ENCODE results near the gene FIG4.
"Not testable (repeated sequence)": the region's sequence is repeated elsewhere in the genome, so short reads cannot be mapped to it uniquely, and the experiment has no call there.

Gene FIG4

GRCh38 chr6:109690737-109691621, at the start of gene FIG4, which contains the start of gene AK9:
TSS of gene FIG4 (plus strand) at chr6:109691296. CDS start at chr6:109691436, 140 bp downstream.
TSS of gene AK9 (minus strand) at chr6:109691202. CDS start at chr6:109675745, 15,457 bp downstream.
- peak; percentile 79 to 80 for DNase-seq (ENCODE audit: low read depth in 2 of 2, low spot score in 1 of 2)

DNA sequence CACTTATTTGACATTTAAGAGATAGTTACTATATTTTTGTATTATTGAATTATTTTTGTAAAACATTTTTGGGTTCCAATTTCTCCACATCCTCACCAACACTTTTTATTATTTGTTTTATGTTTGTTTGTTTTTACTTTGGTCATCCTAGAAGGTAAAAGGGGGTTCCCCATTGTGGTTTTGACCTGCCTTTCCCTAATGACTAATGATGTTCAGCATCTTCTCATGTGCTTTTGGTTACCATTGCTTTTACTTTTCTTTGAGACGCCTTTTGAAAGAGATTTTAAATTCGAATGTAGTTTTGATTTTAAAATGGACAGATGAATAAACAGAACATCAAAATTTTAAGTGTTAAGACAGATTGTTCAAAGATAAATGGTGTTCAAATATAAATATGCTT, 47.0 kb upstream of the FIG4 start:
- DNase-seq (ENCODE audit: low read depth in 2 of 2, low spot score in 1 of 2), result no peak

GRCh38 chr6:109653264-109653663, 37.8 kb upstream of the FIG4 start:
- DNase-seq (ENCODE audit: low read depth in 2 of 2, low spot score in 1 of 2), result no peak

- DNase-seq (ENCODE audit: low read depth in 2 of 2, low spot score in 1 of 2), result no peak
These were observed 35.3 kb upstream of the FIG4 start for GRCh38 chr6:109655761-109656262.

- DNase-seq (ENCODE audit: low read depth in 2 of 2, low spot score in 1 of 2), result no peak
These were observed 30.4 kb upstream of the FIG4 start for GRCh38 chr6:109660526-109661320.

DNA sequence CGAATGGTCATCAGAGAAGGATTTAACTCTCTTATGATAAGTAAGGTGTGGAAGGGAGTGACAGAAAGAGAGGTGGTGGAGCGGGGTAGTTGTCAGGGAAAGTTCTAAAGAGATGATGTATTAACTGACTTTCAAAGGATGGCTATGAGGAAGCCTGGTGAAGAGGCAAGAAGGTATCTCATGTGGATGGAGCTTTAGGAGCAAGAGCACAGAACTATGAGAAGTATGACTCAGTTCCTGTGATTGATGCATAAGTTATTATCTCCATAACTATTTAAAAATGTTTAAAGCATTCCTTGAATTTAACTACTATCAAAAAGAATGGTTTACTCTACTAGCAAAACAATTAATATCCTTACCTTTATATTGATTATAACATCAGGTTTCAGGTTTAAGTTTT, 28.9 kb upstream of the FIG4 start:
- no peak for DNase-seq (ENCODE audit: low read depth in 2 of 2, low spot score in 1 of 2)

DNA sequence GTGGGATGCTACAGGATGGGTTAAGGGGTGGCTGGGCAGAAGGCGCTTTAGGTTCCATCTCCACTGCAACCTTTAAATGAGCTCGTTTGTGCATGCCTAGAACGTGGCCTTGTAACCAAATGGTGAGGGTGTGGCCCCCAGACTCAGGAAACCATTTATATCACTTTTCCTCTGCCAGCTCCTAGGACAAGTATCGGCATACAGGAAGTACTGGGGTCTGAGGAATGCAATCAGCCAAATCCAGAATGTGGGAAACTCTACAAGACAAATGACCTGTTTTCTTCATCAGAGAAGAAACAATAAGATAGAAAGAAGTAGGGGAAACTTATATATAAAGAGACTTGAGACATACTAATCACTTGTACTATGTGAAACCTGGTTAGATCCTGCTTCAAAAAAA, 21.3 kb upstream of the FIG4 start:
- DNase-seq (ENCODE audit: low read depth in 2 of 2, low spot score in 1 of 2), result no peak

- DNase-seq (ENCODE audit: low read depth in 2 of 2, low spot score in 1 of 2), result no peak
These were observed 19.4 kb upstream of the FIG4 start for GRCh38 chr6:109671733-109672132.

DNA sequence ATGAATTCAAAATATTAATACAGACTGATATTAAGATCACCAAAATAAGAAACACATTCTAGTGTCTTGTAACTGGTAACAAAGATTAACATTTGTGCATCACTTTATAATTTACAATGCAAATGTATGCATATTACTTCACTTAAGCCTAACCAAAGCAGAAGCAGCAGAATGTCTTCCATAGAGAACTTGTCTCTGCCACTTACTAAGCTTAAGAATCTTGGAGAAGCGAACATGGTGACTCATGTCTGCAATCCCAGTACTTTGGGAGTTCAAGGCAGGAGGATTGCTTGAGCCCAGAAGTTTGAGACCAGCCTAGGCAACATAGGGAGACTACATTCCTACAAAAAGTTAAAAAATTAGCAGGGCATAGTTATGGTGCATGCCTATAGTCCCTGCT, 18.9 kb upstream of the FIG4 start:
- DNase-seq (ENCODE audit: low read depth in 2 of 2, low spot score in 1 of 2), result no peak

DNA sequence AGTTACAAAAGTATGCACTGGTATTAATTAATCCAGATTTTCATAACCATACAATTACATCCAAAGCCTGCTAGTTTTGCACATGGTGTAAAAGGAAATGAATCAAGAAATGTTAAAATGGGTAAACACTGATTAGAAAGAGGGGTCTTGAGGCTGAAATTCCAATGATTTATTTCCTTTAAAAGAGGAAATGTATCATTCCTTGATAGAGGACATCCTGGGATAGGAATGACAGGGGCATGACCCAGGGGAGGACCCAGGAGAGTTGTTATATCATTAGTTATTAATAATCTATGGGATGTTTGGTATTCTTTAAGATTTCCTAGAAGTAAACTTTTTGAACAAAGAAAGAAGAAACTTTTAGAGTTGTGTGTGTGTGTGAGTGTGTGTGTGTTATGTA, 18.3 kb upstream of the FIG4 start:
- DNase-seq (ENCODE audit: low read depth in 2 of 2, low spot score in 1 of 2), result no peak

GRCh38 chr6:109676724-109677123, 14.4 kb upstream of the FIG4 start:
- no peak for DNase-seq (ENCODE audit: low read depth in 2 of 2, low spot score in 1 of 2)

GRCh38 chr6:109678240-109678639, 12.9 kb upstream of the FIG4 start:
- DNase-seq (ENCODE audit: low read depth in 2 of 2, low spot score in 1 of 2), result no peak

GRCh38 chr6:109678661-109679505, 12.2 kb upstream of the FIG4 start:
- DNase-seq (ENCODE audit: low read depth in 2 of 2, low spot score in 1 of 2), result not testable (repeated sequence)

DNA sequence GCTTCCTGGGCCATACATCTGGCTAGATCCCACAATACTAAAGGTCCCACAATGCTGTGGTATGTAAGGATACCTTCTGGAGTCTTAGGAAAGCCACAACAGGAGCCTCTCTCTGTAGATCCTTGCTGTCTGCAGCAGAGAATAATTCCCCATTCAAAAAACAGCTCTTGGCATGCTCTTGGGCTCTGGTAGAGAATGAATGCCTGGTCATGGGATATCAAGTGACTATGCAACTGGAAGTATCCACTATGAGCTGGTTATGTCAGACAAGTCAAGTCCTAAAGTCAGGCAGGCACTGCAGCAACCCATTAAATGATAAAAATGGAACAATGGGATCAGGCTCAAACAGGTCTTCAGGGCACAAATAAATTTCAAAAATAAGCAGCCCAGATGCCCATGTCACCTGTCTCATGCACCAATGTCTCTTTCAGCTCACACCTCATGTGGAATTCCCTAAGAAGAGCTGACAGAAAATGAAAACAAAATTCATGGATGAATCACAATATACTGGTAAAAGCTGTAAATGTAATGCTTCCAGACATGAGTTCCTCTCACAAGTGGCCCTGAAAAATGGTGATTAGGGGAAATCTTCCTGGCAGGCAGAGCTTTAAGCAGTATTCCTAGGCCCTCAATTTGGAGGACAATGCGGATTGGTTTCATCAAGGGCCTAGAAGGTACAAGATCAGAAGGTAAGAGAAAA, 4.4 kb upstream of the FIG4 start:
- DNase-seq (ENCODE audit: low read depth in 2 of 2, low spot score in 1 of 2), result no peak

GRCh38 chr6:109687271-109687761, 3.8 kb upstream of the FIG4 start:
- no peak for DNase-seq (ENCODE audit: low read depth in 2 of 2, low spot score in 1 of 2)

- DNase-seq (ENCODE audit: low read depth in 2 of 2, low spot score in 1 of 2), result peak; percentile 18 to 36
These were observed 741 bp upstream of the FIG4 start for GRCh38 chr6:109690373-109690736.

- DNase-seq (ENCODE audit: low read depth in 2 of 2, low spot score in 1 of 2), result no peak
These were observed 2.0 kb downstream of the FIG4 start for GRCh38 chr6:109693111-109693510.

DNA sequence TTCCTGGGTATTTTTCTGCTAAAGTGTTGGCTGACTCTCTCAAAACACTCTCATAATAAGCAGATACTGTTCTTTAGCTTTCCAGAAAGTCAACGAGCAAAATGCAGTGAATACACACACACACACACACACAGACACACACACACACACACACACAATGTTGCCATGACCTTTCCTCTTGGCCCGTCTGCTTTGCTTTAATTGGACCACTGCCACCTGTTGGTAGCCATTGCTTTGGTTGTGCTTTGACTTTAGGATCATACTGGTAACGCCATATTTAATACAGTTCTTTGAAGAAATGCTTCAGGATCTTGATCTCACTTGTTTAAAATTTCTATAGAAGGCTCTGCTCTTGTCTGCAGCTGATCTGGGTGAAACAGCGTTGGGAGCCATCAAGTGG, 4.4 kb downstream of the FIG4 start:
- no peak for DNase-seq (ENCODE audit: low read depth in 2 of 2, low spot score in 1 of 2)

- no peak for DNase-seq (ENCODE audit: low read depth in 2 of 2, low spot score in 1 of 2)
These were observed 5.3 kb downstream of the FIG4 start for GRCh38 chr6:109696355-109696754.

- DNase-seq (ENCODE audit: low read depth in 2 of 2, low spot score in 1 of 2), result no peak
These were observed 10.1 kb downstream of the FIG4 start for GRCh38 chr6:109701221-109701620.

Data from stimulated activated CD8-positive, alpha-beta memory T cell treated with anti-CD3 and anti-CD28 coated beads, Interleukin-4, amount 100 ng/mL, for 4 hours (primary cell).